ENCODE results near the gene PRSS53.

PRSS53 gene

DNA sequence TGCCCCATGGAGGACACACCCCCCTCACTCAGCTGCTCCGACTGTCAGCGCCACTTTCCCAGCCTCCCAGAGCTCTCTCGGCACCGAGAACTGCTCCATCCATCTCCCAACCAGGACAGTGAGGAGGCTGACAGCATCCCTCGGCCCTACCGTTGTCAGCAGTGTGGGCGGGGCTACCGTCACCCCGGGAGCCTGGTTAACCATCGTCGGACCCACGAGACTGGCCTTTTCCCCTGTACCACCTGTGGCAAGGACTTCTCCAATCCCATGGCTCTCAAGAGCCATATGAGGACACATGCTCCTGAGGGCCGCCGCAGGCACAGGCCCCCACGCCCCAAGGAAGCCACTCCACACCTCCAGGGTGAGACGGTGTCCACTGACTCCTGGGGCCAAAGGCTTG, 12.4 kb downstream of the PRSS53 start:
- H3K4me3 ChIP-seq (ENCODE audit: low read length): no peak overlapping the region
- TF ChIP-seq, protein P1, sequence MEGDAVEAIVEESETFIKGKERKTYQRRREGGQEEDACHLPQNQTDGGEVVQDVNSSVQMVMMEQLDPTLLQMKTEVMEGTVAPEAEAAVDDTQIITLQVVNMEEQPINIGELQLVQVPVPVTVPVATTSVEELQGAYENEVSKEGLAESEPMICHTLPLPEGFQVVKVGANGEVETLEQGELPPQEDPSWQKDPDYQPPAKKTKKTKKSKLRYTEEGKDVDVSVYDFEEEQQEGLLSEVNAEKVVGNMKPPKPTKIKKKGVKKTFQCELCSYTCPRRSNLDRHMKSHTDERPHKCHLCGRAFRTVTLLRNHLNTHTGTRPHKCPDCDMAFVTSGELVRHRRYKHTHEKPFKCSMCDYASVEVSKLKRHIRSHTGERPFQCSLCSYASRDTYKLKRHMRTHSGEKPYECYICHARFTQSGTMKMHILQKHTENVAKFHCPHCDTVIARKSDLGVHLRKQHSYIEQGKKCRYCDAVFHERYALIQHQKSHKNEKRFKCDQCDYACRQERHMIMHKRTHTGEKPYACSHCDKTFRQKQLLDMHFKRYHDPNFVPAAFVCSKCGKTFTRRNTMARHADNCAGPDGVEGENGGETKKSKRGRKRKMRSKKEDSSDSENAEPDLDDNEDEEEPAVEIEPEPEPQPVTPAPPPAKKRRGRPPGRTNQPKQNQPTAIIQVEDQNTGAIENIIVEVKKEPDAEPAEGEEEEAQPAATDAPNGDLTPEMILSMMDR (IDR thresholded peaks at IDR 0.05; ENCODE audit: insufficient read depth, low read depth, low read length, missing control alignments): no peak
- DNase-seq (ENCODE audit: low read depth): no peak

- peak overlapping the region; percentile 91 for H3K4me3 ChIP-seq (ENCODE audit: low read length)
- TF ChIP-seq, protein P1 (IDR thresholded peaks at IDR 0.05; ENCODE audit: insufficient read depth, low read depth, low read length, missing control alignments): no peak
- DNase-seq (ENCODE audit: low read depth): peak; percentile 13
Observed at GRCh38 chr16:31074814-31075183, 13.9 kb downstream of the PRSS53 start.

- TF ChIP-seq, protein P1 (IDR thresholded peaks at IDR 0.05; ENCODE audit: insufficient read depth, low read depth, low read length, missing control alignments): no peak
- DNase-seq (ENCODE audit: low read depth): peak; percentile 100
- H3K4me3 ChIP-seq (ENCODE audit: low read length): peak within 1 kb of the TSS; percentile 91
Observed at GRCh38 chr16:31073970-31074813, 14.6 kb downstream of the PRSS53 start, which contains the start of the genes ZNF646 and ZNF668. ZNF646 (plus strand) TSS chr16:31074422; CDS start chr16:31076325, 1,903 bp downstream. ZNF668 (minus strand) TSS chr16:31074240; CDS start chr16:31064459, 9,781 bp downstream.

- TF ChIP-seq, protein P1 (IDR thresholded peaks at IDR 0.05; ENCODE audit: insufficient read depth, low read depth, low read length, missing control alignments): no peak
- peak overlapping the region; percentile 91 for H3K4me3 ChIP-seq (ENCODE audit: low read length)
- DNase-seq (ENCODE audit: low read depth): peak; percentile 97
Observed at GRCh38 chr16:31073142-31073969, 15.4 kb downstream of the PRSS53 start.

DNA sequence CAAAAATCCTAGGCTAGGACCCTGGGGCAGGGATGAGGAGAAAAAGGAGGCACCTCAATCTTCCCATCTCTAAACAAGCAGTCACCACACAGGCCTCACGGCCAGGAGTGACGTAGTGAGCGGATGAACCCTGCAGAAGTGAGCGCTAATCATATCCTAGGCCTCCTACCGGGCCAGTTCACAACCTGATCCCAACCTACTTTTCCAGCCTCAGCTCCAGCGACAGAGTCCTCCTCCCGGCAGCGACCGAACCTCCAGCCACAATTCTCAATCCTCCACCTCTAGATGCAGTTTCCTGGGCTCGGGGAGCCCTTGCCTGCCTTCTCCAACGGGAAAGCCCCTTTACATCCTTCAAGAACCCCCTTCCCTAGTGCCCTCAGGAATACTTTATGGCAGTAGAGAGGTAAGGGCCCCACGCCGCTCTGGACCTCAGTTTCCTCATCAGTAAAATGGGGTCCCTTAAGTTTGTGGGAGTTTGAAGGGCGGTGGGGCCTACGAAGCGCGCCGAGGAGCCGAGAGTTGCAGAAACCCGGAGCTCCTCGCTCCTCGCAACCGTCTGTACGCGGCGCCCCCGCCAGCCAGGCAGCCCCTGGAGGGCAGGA, 16.1 kb downstream of the PRSS53 start:
- DNase-seq (ENCODE audit: low read depth): peak; percentile 57
- TF ChIP-seq, protein P1 (IDR thresholded peaks at IDR 0.05; ENCODE audit: insufficient read depth, low read depth, low read length, missing control alignments): no peak
- H3K4me3 ChIP-seq (ENCODE audit: low read length): peak overlapping the region; percentile 91

GRCh38 chr16:31071861-31072260, 16.9 kb downstream of the PRSS53 start:
- peak; percentile 18 for DNase-seq (ENCODE audit: low read depth)

More at GRCh38 chr16:31071861-31072260, 16.9 kb downstream of the PRSS53 start:
- TF ChIP-seq, protein P1 (IDR thresholded peaks at IDR 0.05; ENCODE audit: insufficient read depth, low read depth, low read length, missing control alignments): no peak
- H3K4me3 ChIP-seq (ENCODE audit: low read length): peak overlapping the region; percentile 91

Data from epithelial cell of esophagus (primary cell).